ENCODE results near the gene MAPK7.

Gene MAPK7

GRCh38 chr17:19378416-19379360, at the start of gene MAPK7:
Gene MAPK7 (plus strand): TSS chr17:19378498. CDS start chr17:19378901, 403 bp downstream.
- no peak for DNase-seq (ENCODE audit: low read depth)

- DNase-seq (ENCODE audit: low read depth) = no peak
Observed at GRCh38 chr17:19329136-19329535, 49.2 kb upstream of the MAPK7 start.

DNA sequence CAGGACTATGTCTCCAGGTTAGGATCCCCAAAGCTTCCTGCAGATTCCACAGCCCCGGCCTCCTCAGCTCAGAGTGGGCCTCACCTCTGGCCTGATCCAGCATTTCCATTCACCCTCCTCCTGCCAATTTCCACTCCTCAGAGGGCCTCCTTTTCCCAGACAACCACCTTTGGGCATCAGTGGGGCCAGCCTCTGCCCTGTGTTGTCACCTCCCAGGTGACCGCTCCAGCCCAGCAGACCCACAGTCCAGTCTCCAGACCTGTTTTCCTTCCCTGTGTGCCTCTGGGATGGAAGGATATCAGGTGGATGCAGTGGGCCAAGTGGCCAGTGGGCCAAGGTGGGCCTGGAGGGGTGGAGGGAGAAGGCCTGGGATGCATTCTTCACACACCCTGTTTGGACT, 48.5 kb upstream of the MAPK7 start:
- DNase-seq (ENCODE audit: low read depth) = no peak

GRCh38 chr17:19330271-19330670, 48.0 kb upstream of the MAPK7 start:
- no peak for DNase-seq (ENCODE audit: low read depth)

- DNase-seq (ENCODE audit: low read depth) = no peak
Observed at GRCh38 chr17:19331134-19331533, 47.2 kb upstream of the MAPK7 start.

- no peak for DNase-seq (ENCODE audit: low read depth)
Observed at GRCh38 chr17:19331543-19332245, 46.6 kb upstream of the MAPK7 start.

DNA sequence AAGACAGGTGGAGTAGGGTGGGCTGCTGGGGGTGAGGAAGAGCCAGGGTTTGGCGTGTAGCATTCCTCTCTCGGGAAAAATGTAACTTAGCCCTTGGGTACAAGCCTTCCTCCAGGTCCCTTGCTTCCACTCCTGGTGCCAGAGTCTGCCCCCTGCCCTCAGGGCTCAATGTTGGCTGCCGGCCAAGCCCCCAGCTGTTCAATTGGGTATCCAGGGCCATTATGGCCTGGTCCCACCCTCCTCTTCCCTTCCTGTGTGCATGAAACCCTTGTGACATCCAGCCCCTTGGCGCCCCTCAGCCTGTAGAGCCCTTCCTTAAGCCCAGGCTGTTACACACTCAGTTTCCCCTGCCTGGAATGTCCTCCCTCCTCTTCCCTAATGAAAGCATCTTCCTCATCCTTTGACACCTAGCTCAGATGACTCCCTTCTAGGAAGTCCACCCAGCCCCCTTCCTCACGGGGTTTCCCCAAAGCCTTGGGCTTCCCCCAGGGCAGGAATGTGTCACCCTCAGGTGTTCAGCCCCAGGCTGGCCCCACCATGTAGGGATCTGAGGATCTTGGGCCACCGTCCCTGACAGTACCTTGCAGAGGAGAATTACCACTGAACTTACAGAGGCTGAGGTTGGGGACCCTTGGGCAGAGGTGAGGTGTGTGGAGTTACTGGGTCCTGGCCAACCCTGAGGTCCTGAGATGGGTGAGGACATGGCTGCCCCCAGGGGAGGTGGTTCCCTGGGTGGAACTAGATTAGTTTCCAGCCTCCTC, 45.7 kb upstream of the MAPK7 start:
- DNase-seq (ENCODE audit: low read depth) = no peak

DNA sequence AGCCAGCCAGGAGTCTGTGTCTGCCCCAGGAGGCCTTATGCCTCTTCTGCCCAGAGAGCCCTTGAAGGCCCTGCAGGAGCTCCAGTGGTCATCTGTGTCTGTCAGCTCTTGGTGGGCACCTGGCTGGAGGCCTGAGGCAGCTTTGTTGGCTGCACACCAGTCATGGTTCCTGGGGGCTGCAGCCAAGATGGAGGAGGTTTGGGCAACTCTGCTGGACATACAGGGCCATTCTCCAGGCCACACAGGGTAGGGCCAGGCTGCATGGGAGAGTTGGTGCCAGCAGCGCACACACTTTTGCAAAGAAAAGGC, 45.2 kb upstream of the MAPK7 start:
- DNase-seq (ENCODE audit: low read depth) = no peak

DNA sequence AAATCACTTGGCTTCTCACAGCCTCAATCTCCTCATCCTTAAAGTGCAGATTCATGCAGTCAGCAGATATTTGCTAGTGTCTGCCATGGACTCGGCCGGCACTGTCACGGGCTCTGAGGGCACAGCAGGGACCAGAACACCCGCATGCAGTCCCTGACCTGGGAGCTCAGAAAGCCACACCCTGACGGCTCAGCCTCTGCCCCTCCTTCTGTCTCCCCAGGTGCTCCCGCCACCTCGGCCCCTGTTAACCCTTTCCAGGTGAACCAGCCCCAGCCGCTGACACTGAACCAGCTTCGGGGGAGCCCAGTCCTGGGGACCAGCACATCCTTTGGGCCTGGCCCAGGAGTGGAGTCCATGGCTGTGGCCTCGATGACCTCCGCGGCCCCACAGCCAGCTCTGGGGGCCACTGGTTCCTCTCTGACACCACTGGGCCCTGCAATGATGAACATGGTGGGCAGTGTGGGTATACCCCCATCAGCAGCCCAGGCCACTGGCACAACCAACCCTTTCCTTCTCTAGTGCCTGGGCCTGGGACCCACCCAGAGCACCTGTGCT, 44.5 kb upstream of the MAPK7 start:
- no peak for DNase-seq (ENCODE audit: low read depth)

GRCh38 chr17:19334331-19334730, 44.0 kb upstream of the MAPK7 start:
- DNase-seq (ENCODE audit: low read depth) = no peak

- no peak for DNase-seq (ENCODE audit: low read depth)
Observed at GRCh38 chr17:19335951-19336631, 42.2 kb upstream of the MAPK7 start.

GRCh38 chr17:19336938-19337711, 41.2 kb upstream of the MAPK7 start:
- DNase-seq (ENCODE audit: low read depth) = no peak

DNA sequence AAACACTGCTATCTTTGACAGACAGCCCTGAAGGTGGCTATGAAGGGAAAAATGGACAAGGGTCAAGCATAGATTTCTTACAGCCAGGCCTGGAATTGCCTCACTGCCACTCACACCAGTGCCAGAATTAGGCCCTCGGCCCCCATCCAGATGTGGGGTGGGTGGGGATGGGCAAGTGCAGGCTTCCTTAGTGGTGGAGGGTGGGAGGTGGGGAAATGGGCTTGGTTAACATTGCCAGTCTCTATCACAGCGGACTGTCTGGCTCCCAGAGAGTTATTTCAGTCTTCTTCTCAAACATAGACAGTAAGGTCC, 40.6 kb upstream of the MAPK7 start:
- DNase-seq (ENCODE audit: low read depth) = no peak

GRCh38 chr17:19338031-19338990, 40.0 kb upstream of the MAPK7 start:
- DNase-seq (ENCODE audit: low read depth) = peak; percentile 46

DNA sequence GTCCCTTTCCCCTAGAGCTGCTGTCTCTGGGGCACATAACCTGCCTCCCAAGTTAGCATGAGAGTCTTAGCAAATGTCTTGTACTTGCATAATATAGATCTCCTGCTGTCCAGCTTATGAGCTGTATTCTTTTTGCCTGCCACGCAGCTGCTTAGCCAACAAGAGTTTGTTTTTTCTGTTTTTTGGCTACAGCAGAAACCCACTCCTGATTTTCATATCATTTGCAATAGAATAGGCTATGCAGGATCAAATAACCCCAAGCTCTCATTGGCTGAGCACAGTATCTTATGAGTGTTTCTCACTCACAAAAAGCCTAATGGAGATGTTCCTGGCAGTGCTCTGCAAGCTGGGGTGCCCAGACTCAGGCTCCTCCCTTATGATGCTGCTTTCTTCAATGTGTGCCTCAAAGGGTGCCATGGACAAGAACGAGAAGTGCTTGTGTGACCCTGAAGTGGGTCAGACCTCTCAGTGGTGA, 38.9 kb upstream of the MAPK7 start:
- no peak for DNase-seq (ENCODE audit: low read depth)

DNA sequence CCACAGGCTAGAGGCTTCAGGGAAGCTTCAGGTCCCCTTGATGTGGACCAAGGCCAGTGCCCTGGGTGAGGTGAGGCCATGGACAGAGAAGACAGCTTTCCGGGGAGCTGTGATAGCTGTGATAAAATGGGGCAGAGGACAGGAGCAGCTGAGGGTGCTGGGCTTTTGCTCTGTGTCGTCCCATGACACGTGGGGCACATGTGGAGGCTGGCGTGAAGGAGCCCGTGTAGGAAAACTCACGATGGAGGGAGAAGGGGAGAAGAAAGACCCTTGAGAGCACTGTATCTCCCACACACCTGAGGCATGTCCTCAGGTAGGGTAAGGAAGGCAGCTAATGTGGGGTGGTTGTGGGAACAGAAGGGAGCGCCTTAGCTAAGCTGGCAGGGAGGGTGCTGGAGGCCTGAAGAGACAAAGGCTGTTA, 37.1 kb upstream of the MAPK7 start:
- DNase-seq (ENCODE audit: low read depth) = no peak

GRCh38 chr17:19341641-19342610, 36.4 kb upstream of the MAPK7 start:
- no peak for DNase-seq (ENCODE audit: low read depth)

DNA sequence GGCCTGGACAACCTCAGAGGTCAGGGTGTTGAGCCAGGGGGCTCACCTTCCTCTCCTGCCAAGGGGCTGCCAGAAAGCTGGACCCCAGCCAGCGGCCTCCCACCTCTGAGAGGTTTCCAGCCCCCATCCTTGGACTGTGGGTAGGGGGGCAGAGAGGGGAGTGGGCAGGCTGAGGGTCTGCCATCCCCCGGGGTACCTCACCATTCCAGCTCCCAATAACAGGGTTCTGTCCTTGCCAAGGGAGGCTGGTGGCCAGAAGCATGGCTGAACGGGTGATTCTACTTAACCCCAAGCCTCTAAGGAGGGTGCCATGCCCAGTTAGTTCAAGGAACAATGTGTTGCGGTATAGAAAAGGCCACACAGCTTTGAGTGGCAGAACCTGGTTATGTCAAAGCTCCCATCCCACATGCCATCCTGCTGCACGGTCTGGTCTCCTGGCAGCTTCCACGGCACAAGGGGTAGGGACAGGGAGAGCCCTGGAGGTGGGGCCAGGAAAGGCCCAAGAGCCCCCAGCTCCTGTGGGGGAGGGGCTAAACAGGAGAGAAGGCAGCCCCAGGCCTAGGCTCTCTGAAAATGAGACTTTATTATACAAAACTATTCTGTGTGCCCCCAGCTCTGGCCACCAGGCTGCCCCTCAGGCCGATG, 35.6 kb upstream of the MAPK7 start:
- no peak for DNase-seq (ENCODE audit: low read depth)

Measured in activated T-helper 9 cell treated with anti-CD3 and anti-CD28 coated beads, Interleukin-2, amount 50 U/mL, for 16 hours (primary cell).